Tibial nerve (tissue), 4 donors: ENCODE data around the gene ZFP64. TPM values are rescaled to one million over a fixed set of nuclear protein-coding genes. Genes with fewer than 3 reads are reported as not detected.
"Not testable (repeated sequence)": the region's sequence is repeated elsewhere in the genome, so short reads cannot be mapped to it uniquely, and the experiment has no call there.

Experiments used
- DNase-seq, 2 donors: peaks; one replicate each; pipeline ENCODE4 v3.0.0-alpha.2; 2019; ENCODE audit warnings: low spot score in 2 of 2
- H3K27ac ChIP-seq, 4 donors: fragments of 200-600 bp; sonication (generic) in 3 of 4; one replicate each; pipeline ENCODE4 v1.5.1; 2017 to 2019; ENCODE audit warnings: mild to moderate bottlenecking in 1 of 4
- H3K27me3 ChIP-seq, 2 donors: fragments of 200-600 bp; sonication (generic) in 1 of 2; one replicate each; pipeline versions ENCODE4 v1.5.1 to v1.6.0; 2017 to 2019
- H3K36me3 ChIP-seq, 3 donors: fragments of 200-600 bp; sonication (generic); one replicate each; pipeline ENCODE4 v1.5.1; 2018 to 2019
- H3K4me1 ChIP-seq, 4 donors: fragments of 200-600 bp; sonication (generic) in 3 of 4; one replicate each; pipeline ENCODE4 v1.5.1; 2017 to 2019
- H3K4me3 ChIP-seq, 4 donors: fragments of 200-600 bp; sonication (generic) in 3 of 4; one replicate each; pipeline ENCODE4 v1.5.1; 2017 to 2019; ENCODE audit warnings: mild to moderate bottlenecking in 1 of 4, moderate library complexity in 1 of 4
- H3K9me3 ChIP-seq, 4 donors: fragments of 200-600 bp; sonication (generic) in 3 of 4; one replicate each; pipeline ENCODE4 v1.5.1; 2017 to 2019
- EP300 ChIP-seq, 2 donors: sonication (generic); formaldehyde crosslinking; IDR thresholded peaks; one replicate each; pipeline ENCODE4 v1.6.1; 2017; ENCODE audit warnings: antibody characterized with exemption in 2 of 2, mild to moderate bottlenecking in 1 of 2
- POLR2A ChIP-seq, 2 donors: fragments of 450-650 bp; IDR thresholded peaks; one replicate each; pipeline ENCODE4 v1.6.1; 2017; ENCODE audit warnings: antibody characterized with exemption in 2 of 2, mild to moderate bottlenecking in 2 of 2, moderate library complexity in 2 of 2
- WGBS, 2 donors: methylation state at CpG; one replicate each; pipeline ENCODE4 v1.1.5; 2018; 5-methylcytosine and 5-hydroxymethylcytosine counted together
- total RNA-seq, 4 donors: library from RNA; depleted of rRNA; stranded (reverse); fragments of >200 nt; gene quantifications; one replicate each; pipeline ENCODE4 v1.1.0, GENCODE V29; 2016
- TF ChIP-seq, protein P1 (sequence below), 5 experiments: fragments of 200-600 bp in 3 of 5; fragments of 450-650 bp in 2 of 5; sonication (generic) in 3 of 5; IDR thresholded peaks; one replicate each; pipeline ENCODE4 v1.5.1; 2016 to 2019; ENCODE audit warnings: antibody characterized with exemption in 5 of 5, mild to moderate bottlenecking in 3 of 5, moderate library complexity in 2 of 5

Gene ZFP64
- total RNA-seq, 4 donors from 2014 or later = 14.0 to 19.4 (median 15.9) TPM

DNA sequence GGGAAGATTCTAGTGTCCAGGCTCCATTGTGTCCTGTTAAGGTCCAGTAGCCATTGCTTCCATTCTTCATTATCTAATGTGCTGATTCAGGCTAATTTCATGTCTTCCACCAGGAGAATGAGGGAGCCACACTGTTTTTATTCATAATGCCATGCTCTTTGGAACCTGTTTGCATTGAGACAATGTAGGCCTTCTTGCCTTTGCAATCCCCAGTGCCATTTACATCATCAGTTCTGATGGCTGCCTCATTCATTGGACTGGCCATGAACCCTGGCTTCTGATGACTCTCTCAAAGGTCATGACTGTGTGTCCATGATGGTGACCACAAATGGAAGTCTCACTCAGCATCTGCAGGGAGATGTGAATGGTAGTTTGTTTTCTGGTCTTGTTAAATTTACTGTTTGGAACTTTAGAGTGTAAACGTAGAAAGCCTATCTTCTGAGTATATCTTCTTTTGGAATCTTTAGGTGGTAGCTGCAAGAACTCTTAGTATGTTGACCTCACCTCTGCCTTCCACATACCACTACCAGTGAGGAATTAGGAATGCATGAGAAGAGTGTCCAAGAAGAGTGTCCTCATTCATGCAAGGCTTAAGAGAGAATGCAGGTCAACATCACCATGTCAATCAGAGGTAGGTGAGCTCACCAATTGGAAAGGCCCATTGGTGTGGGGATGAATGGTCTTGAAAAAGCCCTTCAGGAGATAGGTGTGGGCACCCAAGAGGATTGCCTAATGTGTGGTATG lies 42.9 kb upstream of the ZFP64 start:
- no peaks in the 10 kb centered on the region for H3K27me3 ChIP-seq
- H3K4me3 ChIP-seq = no peak overlapping the region
- 55 to 64% methylated on average over 1 of the region's 1 CpG for WGBS, 2 donors
- H3K27ac ChIP-seq = no peak overlapping the region
- TF ChIP-seq POLR2A (IDR thresholded peaks at IDR 0.05) (no peak), EP300 (IDR thresholded peaks at IDR 0.05) (no peak)
- TF ChIP-seq, protein P1, sequence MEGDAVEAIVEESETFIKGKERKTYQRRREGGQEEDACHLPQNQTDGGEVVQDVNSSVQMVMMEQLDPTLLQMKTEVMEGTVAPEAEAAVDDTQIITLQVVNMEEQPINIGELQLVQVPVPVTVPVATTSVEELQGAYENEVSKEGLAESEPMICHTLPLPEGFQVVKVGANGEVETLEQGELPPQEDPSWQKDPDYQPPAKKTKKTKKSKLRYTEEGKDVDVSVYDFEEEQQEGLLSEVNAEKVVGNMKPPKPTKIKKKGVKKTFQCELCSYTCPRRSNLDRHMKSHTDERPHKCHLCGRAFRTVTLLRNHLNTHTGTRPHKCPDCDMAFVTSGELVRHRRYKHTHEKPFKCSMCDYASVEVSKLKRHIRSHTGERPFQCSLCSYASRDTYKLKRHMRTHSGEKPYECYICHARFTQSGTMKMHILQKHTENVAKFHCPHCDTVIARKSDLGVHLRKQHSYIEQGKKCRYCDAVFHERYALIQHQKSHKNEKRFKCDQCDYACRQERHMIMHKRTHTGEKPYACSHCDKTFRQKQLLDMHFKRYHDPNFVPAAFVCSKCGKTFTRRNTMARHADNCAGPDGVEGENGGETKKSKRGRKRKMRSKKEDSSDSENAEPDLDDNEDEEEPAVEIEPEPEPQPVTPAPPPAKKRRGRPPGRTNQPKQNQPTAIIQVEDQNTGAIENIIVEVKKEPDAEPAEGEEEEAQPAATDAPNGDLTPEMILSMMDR (IDR thresholded peaks at IDR 0.05) = no peak
- no peak for DNase-seq
- H3K36me3 ChIP-seq = no peaks in the 10 kb centered on the region
- H3K9me3 ChIP-seq = no peaks in the 10 kb centered on the region
- H3K4me1 ChIP-seq = peaks cover 0 to 9% (median 0%) of the 10 kb centered on the region in 4 donors

DNA sequence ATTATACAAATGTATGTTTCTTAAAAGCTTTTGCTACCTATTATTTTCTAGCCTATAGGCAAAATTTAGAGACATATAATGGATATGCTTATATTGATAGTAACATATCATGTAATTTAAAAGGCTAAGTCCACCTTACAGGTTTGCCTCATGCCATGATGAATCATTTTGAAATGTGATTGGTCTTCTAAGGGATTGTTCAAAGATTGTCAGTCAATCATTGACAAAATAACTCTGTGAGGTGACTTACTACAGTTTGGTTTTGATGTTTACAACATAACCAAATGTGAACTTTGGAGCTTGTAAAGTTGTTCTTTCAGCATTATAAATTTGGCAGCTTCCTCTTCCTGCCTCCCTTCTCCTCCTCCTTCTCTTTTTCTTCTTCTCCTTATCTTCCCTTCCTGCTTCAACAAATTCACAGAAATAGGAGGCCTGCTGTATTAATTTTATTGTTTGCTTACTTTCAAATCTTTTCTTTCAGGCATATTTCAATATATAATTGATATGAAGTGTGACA lies 39.7 kb upstream of the ZFP64 start:
- H3K27ac ChIP-seq = no peak overlapping the region
- no peak overlapping the region for H3K4me3 ChIP-seq

DNA sequence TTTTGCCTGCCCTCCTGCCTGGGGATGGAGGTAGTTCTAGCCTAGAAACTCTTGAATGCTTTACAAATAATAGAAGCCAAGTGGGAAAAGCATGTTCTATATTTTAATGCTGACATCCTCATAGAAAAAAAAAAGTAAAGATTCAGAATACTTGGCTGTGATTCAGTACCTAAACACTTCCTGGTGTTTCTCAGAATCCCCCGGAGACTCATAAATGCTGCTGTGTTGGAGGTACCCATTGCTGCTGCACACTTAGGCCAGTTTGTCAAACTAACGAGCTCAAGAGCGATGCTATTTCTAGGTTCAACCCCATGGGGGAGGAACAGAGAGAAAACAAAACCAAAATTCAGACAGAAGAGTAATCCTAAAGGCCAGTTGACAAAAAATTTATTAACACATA lies 38.8 kb upstream of the ZFP64 start:
- peaks cover 0 to 9% (median 0%) of the 10 kb centered on the region in 4 donors for H3K4me1 ChIP-seq
- H3K4me3 ChIP-seq = no peak overlapping the region
- H3K9me3 ChIP-seq = no peaks in the 10 kb centered on the region
- peaks cover 0 to 5% of the 10 kb centered on the region in 2 donors for H3K27me3 ChIP-seq
- H3K27ac ChIP-seq = no peak overlapping the region
- TF ChIP-seq, protein P1 (IDR thresholded peaks at IDR 0.05) = no peak
- TF ChIP-seq EP300 (IDR thresholded peaks at IDR 0.05) = no peak
- TF ChIP-seq POLR2A (IDR thresholded peaks at IDR 0.05) = no peak
- H3K36me3 ChIP-seq = no peaks in the 10 kb centered on the region
- 33 to 46% methylated on average over 3 of the region's 3 CpGs for WGBS, 2 donors
- DNase-seq = no peak

More for the DNA sequence above, 39.7 kb upstream of the ZFP64 start:
- no peak for DNase-seq
- H3K27me3 ChIP-seq = peaks cover 0 to 2% of the 10 kb centered on the region in 2 donors
- no peaks in the 10 kb centered on the region for H3K9me3 ChIP-seq
- TF ChIP-seq, protein P1 (IDR thresholded peaks at IDR 0.05) = no peak
- no peak for TF ChIP-seq POLR2A (IDR thresholded peaks at IDR 0.05)
- no peak for TF ChIP-seq EP300 (IDR thresholded peaks at IDR 0.05)
- H3K36me3 ChIP-seq = no peaks in the 10 kb centered on the region
- peaks cover 0 to 9% (median 0%) of the 10 kb centered on the region in 4 donors for H3K4me1 ChIP-seq

DNA sequence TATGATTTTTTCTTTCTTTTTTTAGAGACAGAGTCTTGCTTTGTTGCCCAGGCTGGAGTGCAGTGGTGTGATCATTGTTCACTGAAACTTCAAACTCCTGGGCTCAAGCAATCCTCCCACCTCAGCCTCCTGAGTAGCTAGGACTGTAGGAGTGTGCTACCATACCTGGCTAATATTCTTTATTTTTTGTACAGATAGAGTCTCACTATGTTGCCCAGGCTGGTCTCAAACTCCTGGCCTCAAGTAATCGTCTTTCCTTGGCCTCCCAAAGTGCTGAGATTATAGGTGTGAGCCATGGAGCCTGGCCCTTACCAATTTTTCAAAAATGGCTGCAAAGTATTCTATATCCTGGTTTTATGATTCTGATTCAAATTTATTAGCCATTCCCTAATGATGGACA lies 37.8 kb upstream of the ZFP64 start:
- not testable (repeated sequence) for H3K4me3 ChIP-seq, H3K36me3 ChIP-seq, H3K27ac ChIP-seq, H3K4me1 ChIP-seq, DNase-seq, H3K27me3 ChIP-seq, H3K9me3 ChIP-seq
- WGBS, 2 donors = 68 to 72% methylated on average over 1 of the region's 1 CpG

DNA sequence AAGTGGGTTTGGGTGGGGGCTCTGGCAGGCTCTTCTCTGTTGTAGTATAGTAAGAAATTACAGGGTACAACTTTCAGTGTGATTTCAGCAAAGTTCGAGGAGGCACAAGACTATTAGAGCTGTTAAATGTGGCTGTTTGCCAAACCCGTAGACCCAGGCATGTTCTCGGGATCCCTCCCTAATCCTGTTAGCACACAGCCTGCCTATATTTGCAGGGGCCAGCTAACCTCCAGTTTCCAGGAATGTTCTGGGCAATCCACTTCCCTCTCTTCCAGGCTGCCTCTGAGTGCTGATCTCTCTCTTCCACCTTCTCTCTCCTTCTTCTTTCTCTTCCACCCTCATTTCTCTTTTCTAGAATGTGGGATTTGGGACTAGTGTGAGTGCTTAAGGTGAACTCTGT lies 34.8 kb upstream of the ZFP64 start:
- H3K27ac ChIP-seq = no peak overlapping the region
- WGBS, 2 donors = 11 to 28% methylated on average over 3 of the region's 3 CpGs
- peaks cover 0 to 9% (median 0%) of the 10 kb centered on the region in 4 donors for H3K4me1 ChIP-seq
- peaks cover 0 to 5% of the 10 kb centered on the region in 2 donors for H3K27me3 ChIP-seq
- H3K36me3 ChIP-seq = no peaks in the 10 kb centered on the region
- no peak overlapping the region for H3K4me3 ChIP-seq
- TF ChIP-seq POLR2A (IDR thresholded peaks at IDR 0.05) (no peak), EP300 (IDR thresholded peaks at IDR 0.05) (no peak)
- TF ChIP-seq, protein P1 (IDR thresholded peaks at IDR 0.05) = no peak
- no peak for DNase-seq
- peaks cover 0 to 2% (median 0%) of the 10 kb centered on the region in 4 donors for H3K9me3 ChIP-seq
